WTC11 (cell line): Measurements from ENCODE around the gene CD247. TPM values are rescaled to one million over a fixed set of nuclear protein-coding genes. Genes with fewer than 3 reads are reported as not detected.

Experiments
- ATAC-seq: fragments of 200-7000 bp; cut with Tn5 transposase; 2 replicates; pipeline ENCODE4 v1.10.0; 2021; ENCODE audit warnings: mild to moderate bottlenecking, moderate library complexity
- CTCF ChIA-PET: fragments of 300-600 bp; sonication (Branson Sonifier 250); formaldehyde crosslinking; loops from one replicate; lab custom pipeline; 2021; ENCODE audit warnings: antibody characterized with exemption; lab: Charles Lee
- POLR2A ChIA-PET: fragments of 350-600 bp; sonication (Branson Sonifier 250); formaldehyde crosslinking; loops from one replicate; lab custom pipeline; 2021; ENCODE audit warnings: antibody characterized with exemption; lab: Charles Lee
- DNase-seq: peaks from one replicate; pipeline ENCODE4 v3.0.0; 2021; ENCODE audit warnings: low spot score
- H3K27ac Mint-ChIP-seq: 2 replicates; pipeline ENCODE4 v1.8.0; 2021; ENCODE audit warnings: mixed read lengths
- H3K27me3 Mint-ChIP-seq: 2 replicates; pipeline ENCODE4 v1.8.0; 2021; ENCODE audit warnings: low read depth, mild to moderate bottlenecking, moderate library complexity, mixed read lengths
- H3K36me3 Mint-ChIP-seq: 2 replicates; pipeline ENCODE4 v1.8.0; 2021; ENCODE audit warnings: mixed read lengths
- H3K4me1 Mint-ChIP-seq: 2 replicates; pipeline ENCODE4 v1.8.0; 2022; ENCODE audit warnings: mixed read lengths
- H3K4me3 Mint-ChIP-seq: 2 replicates; pipeline ENCODE4 v1.8.0; 2021; ENCODE audit warnings: mild to moderate bottlenecking, moderate library complexity, mixed read lengths
- H3K9me3 Mint-ChIP-seq: 2 replicates; pipeline ENCODE4 v1.8.0; 2021; ENCODE audit warnings: mixed read lengths
- ESRRA ChIP-seq: sonication (generic); formaldehyde crosslinking; IDR thresholded peaks from 2 replicates; pipeline ENCODE4 v1.8.1; 2022; ENCODE audit warnings: mild to moderate bottlenecking, missing genetic modification reagents, borderline replicate concordance
- FOXK1 ChIP-seq: sonication (generic); formaldehyde crosslinking; IDR thresholded peaks from 2 replicates; pipeline ENCODE4 v1.8.0; 2022; ENCODE audit warnings: mild to moderate bottlenecking, moderate library complexity, missing genetic modification reagents
- JAZF1 ChIP-seq: fragments of 250-450 bp; sonication (Bioruptor Pico); IDR thresholded peaks from 2 replicates; pipeline ENCODE4 v1.9.0; 2021; ENCODE audit warnings: moderate library complexity, mild to moderate bottlenecking, inconsistent platforms
- JUN ChIP-seq: sonication (generic); formaldehyde crosslinking; IDR thresholded peaks from 2 replicates; pipeline ENCODE4 v1.8.0; 2023; ENCODE audit warnings: mild to moderate bottlenecking, missing genetic modification reagents
- MYBL2 ChIP-seq: sonication (generic); formaldehyde crosslinking; IDR thresholded peaks from 2 replicates; pipeline ENCODE4 v1.8.1; 2023; ENCODE audit warnings: mild to moderate bottlenecking, moderate library complexity, missing genetic modification reagents
- NFATC4 ChIP-seq: fragments of 250-450 bp; sonication (Bioruptor Pico); IDR thresholded peaks from 2 replicates; pipeline ENCODE4 v1.9.0; 2021; ENCODE audit warnings: mild to moderate bottlenecking
- NFYB ChIP-seq: sonication (generic); formaldehyde crosslinking; conservative IDR thresholded peaks from 2 replicates; pipeline ENCODE4 v1.8.0; 2022; ENCODE audit warnings: low read depth, missing genetic modification reagents
- OVOL2 ChIP-seq: fragments of 250-450 bp; sonication (Bioruptor Pico); IDR thresholded peaks from 2 replicates; pipeline ENCODE4 v1.9.0; 2021; ENCODE audit warnings: mild to moderate bottlenecking, borderline replicate concordance
- TEAD4 ChIP-seq: sonication (generic); formaldehyde crosslinking; IDR thresholded peaks from 2 replicates; pipeline ENCODE4 v1.8.0; 2022; ENCODE audit warnings: mild to moderate bottlenecking, missing genetic modification reagents
- TP53 ChIP-seq: sonication (generic); formaldehyde crosslinking; IDR thresholded peaks from 2 replicates; pipeline ENCODE4 v1.8.1; 2023; ENCODE audit warnings: mild to moderate bottlenecking, missing genetic modification reagents
- ZNF263 ChIP-seq: sonication (generic); formaldehyde crosslinking; IDR thresholded peaks from 2 replicates; pipeline ENCODE4 v1.8.1; 2022; ENCODE audit warnings: low read depth, mild to moderate bottlenecking, moderate library complexity, missing genetic modification reagents
- ZNF317 ChIP-seq: sonication (generic); formaldehyde crosslinking; IDR thresholded peaks from 2 replicates; pipeline ENCODE4 v1.8.1; 2023; ENCODE audit warnings: low read depth, mild to moderate bottlenecking, moderate library complexity, missing genetic modification reagents, borderline replicate concordance
- ZNF423 ChIP-seq: fragments of 250-450 bp; sonication (Bioruptor Pico); IDR thresholded peaks from 2 replicates; pipeline ENCODE4 v2.1.2; 2022; ENCODE audit warnings: mild to moderate bottlenecking, moderate library complexity
- total RNA-seq: library from RNA; stranded (reverse); gene quantifications from 3 replicates; pipeline ENCODE4 v1.2.3, GENCODE V29; 2021
- TF ChIP-seq, protein P1 (sequence below): sonication (generic); formaldehyde crosslinking; IDR thresholded peaks from 2 replicates; pipeline ENCODE4 v1.8.1; 2023; ENCODE audit warnings: mild to moderate bottlenecking, missing genetic modification reagents
- TF ChIP-seq, protein P2 (sequence below): sonication (generic); formaldehyde crosslinking; IDR thresholded peaks from 2 replicates; pipeline ENCODE4 v1.8.1; 2023; ENCODE audit warnings: mild to moderate bottlenecking, moderate library complexity, missing genetic modification reagents
- TF ChIP-seq, protein P3 (sequence below): sonication (generic); formaldehyde crosslinking; IDR thresholded peaks from 2 replicates; pipeline ENCODE4 v1.8.1; 2022; ENCODE audit warnings: mild to moderate bottlenecking, missing genetic modification reagents, moderate library complexity, borderline replicate concordance
- TF ChIP-seq, protein P4 (sequence below): sonication (generic); formaldehyde crosslinking; IDR thresholded peaks from 2 replicates; pipeline ENCODE4 v1.8.0; 2023; ENCODE audit warnings: mild to moderate bottlenecking, missing genetic modification reagents
- TF ChIP-seq, protein P5 (sequence below): sonication (generic); formaldehyde crosslinking; IDR thresholded peaks from 2 replicates; pipeline ENCODE4 v1.8.0; 2022; ENCODE audit warnings: mild to moderate bottlenecking, missing genetic modification reagents
- TF ChIP-seq, protein P6 (sequence below): sonication (generic); formaldehyde crosslinking; IDR thresholded peaks from 2 replicates; pipeline ENCODE4 v1.8.1; 2022; ENCODE audit warnings: missing genetic modification reagents, borderline replicate concordance
- TF ChIP-seq, protein P7 (sequence below): sonication (generic); formaldehyde crosslinking; IDR thresholded peaks from 2 replicates; pipeline ENCODE4 v1.8.0; 2022; ENCODE audit warnings: mild to moderate bottlenecking, missing genetic modification reagents

Gene CD247
- total RNA-seq, 1 experiment from 2014 or later, result 1.8 TPM

DNA sequence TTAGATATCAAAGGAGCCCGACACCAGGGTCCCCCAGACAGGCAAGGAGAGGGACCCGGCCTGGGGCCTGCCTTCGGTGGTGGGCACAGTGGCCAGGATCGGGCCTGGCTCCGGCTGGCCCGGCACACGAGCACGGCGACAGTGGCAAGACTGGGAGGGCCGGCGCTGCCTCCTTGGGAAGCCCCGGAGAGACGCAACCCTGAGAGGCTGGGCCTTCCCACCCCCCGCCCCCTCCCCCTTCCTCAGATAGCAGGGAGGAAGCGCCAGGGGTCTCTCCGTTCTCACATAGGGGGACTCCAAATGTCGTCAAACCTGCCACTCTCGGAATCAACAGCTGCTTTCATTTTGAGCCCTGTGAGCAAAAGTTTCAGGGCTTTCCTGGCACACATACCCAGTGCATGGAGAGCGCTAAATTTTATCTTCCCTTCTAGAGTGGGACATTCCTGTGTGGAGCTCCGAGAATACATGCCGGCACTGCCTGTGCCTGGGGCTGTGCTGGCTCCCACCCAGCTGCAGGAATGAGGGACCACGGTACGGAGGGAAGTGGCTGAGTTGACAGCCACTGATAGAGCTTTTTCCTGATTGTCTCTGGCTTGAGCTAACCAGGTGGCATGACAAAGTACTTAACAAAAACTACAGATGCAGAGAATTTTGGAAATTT, 62.4 kb downstream of the CD247 start:
- Mint-ChIP-seq H3K36me3 (no peaks in the 10 kb centered on the region), H3K4me1 (peaks cover 24% of the 10 kb centered on the region), H3K4me3 (peak overlapping the region; percentile 68), H3K27me3 (peaks cover 46% of the 10 kb centered on the region), H3K27ac (no peak overlapping the region), H3K9me3 (no peaks in the 10 kb centered on the region)
- CTCF ChIA-PET, result interaction anchor here (0.6 to 3.9 kb wide), 12 partner anchors 9 to 397 kb away, joined by 3 to 33 read pairs (median 5); partner anchors contain the start of genes CREG1 and POU2F1
- POLR2A ChIA-PET, result interaction anchor here (2.7 kb wide), 1 partner anchor 98 kb away, joined by 8 read pairs; the partner anchor contains the start of gene CREG1
- ATAC-seq, result peak; percentile 39
- no peak for DNase-seq
- TF ChIP-seq, protein P1, sequence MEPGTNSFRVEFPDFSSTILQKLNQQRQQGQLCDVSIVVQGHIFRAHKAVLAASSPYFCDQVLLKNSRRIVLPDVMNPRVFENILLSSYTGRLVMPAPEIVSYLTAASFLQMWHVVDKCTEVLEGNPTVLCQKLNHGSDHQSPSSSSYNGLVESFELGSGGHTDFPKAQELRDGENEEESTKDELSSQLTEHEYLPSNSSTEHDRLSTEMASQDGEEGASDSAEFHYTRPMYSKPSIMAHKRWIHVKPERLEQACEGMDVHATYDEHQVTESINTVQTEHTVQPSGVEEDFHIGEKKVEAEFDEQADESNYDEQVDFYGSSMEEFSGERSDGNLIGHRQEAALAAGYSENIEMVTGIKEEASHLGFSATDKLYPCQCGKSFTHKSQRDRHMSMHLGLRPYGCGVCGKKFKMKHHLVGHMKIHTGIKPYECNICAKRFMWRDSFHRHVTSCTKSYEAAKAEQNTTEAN, result no peak
- TF ChIP-seq TP53 (CRISPR knock-in tag), result no peak
- TF ChIP-seq TEAD4, result no peak
- TF ChIP-seq OVOL2 (CRISPR knock-in tag), result no peak
- TF ChIP-seq NFYB (CRISPR knock-in tag), result no peak
- TF ChIP-seq JAZF1 (CRISPR knock-in tag), result no peak

DNA sequence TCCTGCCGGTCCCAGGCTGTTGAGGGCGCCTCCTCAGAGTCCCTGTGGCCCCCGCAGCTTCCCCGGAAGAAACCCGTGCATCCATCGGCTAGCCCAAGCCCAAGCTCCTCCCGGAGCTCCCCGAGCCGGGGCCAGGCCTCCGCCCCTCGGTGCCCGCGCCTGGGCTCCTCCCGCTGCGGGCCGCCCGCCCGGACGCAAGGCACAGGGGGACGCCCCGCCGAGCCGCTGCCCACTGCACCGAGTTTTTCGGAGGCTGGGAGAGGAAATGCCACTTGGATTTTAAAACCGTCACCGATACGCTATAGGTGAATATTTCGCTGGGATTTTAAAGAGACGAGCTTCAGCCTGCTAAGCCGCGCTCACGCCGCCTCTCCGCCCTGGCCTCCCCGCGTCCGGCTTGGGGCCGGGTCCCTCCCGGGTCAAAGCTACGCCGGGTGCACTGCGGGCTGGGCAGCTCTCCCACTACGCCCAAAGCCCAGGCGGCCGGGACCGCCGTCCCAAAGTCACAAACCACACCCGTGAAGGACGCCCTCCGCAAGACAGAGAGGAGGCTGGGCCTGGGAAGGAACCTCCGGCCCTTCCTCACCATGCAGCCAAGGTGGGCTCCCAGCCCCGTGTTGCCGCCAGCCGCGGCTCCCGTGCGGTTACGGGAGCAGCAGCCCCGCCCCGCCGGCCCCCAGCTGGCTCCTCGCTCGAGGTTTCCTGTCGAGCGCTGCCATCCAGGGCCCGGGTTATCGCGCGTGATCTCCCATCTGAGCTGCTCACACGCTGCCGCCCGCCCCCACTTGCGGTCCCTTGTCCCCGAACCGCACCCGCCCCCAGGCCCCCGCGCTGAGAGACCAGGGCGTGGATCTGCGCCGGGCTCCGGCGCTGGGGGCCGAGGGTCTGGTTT, 63.2 kb downstream of the CD247 start:
- ChIA-PET CTCF (interaction anchor here (0.8 to 3.9 kb wide), 22 partner anchors 8 to 545 kb away, joined by 3 to 33 read pairs (median 6); partner anchors contain the start of genes CREG1 and POU2F1), POLR2A (interaction anchor here (0.6 to 2.7 kb wide), 3 partner anchors 34 to 254 kb away, joined by 5 to 8 read pairs (median 5); partner anchors contain the start of gene CREG1)
- DNase-seq, result peak; percentile 57
- TF ChIP-seq, protein P2, sequence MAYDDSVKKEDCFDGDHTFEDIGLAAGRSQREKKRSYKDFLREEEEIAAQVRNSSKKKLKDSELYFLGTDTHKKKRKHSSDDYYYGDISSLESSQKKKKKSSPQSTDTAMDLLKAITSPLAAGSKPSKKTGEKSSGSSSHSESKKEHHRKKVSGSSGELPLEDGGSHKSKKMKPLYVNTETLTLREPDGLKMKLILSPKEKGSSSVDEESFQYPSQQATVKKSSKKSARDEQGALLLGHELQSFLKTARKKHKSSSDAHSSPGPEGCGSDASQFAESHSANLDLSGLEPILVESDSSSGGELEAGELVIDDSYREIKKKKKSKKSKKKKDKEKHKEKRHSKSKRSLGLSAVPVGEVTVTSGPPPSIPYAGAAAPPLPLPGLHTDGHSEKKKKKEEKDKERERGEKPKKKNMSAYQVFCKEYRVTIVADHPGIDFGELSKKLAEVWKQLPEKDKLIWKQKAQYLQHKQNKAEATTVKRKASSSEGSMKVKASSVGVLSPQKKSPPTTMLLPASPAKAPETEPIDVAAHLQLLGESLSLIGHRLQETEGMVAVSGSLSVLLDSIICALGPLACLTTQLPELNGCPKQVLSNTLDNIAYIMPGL (CRISPR knock-in tag), result peak; percentile 89
- TF ChIP-seq JAZF1 (CRISPR knock-in tag) (no peak), ZNF423 (CRISPR knock-in tag) (0 out of 2 replicates have a peak, but pooled peaks have one; percentile 58), ZNF263 (CRISPR knock-in tag) (peak; percentile 78), FOXK1 (CRISPR knock-in tag) (no peak), NFATC4 (no peak), ZNF317 (CRISPR knock-in tag) (0 out of 2 replicates have a peak, but pooled peaks have one; percentile 4), MYBL2 (CRISPR knock-in tag) (no peak), JUN (no peak), TEAD4 (no peak), ESRRA (CRISPR knock-in tag) (no peak)
- TF ChIP-seq, protein P3, sequence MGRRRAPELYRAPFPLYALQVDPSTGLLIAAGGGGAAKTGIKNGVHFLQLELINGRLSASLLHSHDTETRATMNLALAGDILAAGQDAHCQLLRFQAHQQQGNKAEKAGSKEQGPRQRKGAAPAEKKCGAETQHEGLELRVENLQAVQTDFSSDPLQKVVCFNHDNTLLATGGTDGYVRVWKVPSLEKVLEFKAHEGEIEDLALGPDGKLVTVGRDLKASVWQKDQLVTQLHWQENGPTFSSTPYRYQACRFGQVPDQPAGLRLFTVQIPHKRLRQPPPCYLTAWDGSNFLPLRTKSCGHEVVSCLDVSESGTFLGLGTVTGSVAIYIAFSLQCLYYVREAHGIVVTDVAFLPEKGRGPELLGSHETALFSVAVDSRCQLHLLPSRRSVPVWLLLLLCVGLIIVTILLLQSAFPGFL, result no peak
- TF ChIP-seq, protein P4, sequence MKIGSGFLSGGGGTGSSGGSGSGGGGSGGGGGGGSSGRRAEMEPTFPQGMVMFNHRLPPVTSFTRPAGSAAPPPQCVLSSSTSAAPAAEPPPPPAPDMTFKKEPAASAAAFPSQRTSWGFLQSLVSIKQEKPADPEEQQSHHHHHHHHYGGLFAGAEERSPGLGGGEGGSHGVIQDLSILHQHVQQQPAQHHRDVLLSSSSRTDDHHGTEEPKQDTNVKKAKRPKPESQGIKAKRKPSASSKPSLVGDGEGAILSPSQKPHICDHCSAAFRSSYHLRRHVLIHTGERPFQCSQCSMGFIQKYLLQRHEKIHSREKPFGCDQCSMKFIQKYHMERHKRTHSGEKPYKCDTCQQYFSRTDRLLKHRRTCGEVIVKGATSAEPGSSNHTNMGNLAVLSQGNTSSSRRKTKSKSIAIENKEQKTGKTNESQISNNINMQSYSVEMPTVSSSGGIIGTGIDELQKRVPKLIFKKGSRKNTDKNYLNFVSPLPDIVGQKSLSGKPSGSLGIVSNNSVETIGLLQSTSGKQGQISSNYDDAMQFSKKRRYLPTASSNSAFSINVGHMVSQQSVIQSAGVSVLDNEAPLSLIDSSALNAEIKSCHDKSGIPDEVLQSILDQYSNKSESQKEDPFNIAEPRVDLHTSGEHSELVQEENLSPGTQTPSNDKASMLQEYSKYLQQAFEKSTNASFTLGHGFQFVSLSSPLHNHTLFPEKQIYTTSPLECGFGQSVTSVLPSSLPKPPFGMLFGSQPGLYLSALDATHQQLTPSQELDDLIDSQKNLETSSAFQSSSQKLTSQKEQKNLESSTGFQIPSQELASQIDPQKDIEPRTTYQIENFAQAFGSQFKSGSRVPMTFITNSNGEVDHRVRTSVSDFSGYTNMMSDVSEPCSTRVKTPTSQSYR (CRISPR knock-in tag), result 0 out of 2 replicates have a peak, but pooled peaks have one; percentile 35
- TF ChIP-seq, protein P5, sequence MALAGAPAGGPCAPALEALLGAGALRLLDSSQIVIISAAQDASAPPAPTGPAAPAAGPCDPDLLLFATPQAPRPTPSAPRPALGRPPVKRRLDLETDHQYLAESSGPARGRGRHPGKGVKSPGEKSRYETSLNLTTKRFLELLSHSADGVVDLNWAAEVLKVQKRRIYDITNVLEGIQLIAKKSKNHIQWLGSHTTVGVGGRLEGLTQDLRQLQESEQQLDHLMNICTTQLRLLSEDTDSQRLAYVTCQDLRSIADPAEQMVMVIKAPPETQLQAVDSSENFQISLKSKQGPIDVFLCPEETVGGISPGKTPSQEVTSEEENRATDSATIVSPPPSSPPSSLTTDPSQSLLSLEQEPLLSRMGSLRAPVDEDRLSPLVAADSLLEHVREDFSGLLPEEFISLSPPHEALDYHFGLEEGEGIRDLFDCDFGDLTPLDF (CRISPR knock-in tag), result 0 out of 2 replicates have a peak, but pooled peaks have one; percentile 66
- TF ChIP-seq, protein P6, sequence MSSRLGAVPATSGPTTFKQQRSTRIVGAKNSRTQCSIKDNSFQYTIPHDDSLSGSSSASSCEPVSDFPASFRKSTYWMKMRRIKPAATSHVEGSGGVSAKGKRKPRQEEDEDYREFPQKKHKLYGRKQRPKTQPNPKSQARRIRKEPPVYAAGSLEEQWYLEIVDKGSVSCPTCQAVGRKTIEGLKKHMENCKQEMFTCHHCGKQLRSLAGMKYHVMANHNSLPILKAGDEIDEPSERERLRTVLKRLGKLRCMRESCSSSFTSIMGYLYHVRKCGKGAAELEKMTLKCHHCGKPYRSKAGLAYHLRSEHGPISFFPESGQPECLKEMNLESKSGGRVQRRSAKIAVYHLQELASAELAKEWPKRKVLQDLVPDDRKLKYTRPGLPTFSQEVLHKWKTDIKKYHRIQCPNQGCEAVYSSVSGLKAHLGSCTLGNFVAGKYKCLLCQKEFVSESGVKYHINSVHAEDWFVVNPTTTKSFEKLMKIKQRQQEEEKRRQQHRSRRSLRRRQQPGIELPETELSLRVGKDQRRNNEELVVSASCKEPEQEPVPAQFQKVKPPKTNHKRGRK (CRISPR knock-in tag), result no peak
- TF ChIP-seq, protein P7, sequence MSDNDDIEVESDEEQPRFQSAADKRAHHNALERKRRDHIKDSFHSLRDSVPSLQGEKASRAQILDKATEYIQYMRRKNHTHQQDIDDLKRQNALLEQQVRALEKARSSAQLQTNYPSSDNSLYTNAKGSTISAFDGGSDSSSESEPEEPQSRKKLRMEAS, result 0 out of 2 replicates have a peak, but pooled peaks have one; percentile 12

More for the DNA sequence above, 63.2 kb downstream of the CD247 start:
- Mint-ChIP-seq H3K36me3 (no peaks in the 10 kb centered on the region), H3K4me3 (peak overlapping the region; percentile 64), H3K4me1 (peaks cover 24% of the 10 kb centered on the region), H3K27ac (no peak overlapping the region), H3K27me3 (peaks cover 46% of the 10 kb centered on the region), H3K9me3 (no peaks in the 10 kb centered on the region)
- peak; percentile 54 for ATAC-seq
